GM12872 (cell line): ENCODE results near the gene PHTF1.

ENCODE experiments used
- TF ChIP-seq, protein P1 (sequence below): IDR thresholded peaks from 3 replicates; pipeline ENCODE4 v1.5.1; 2011; ENCODE audit warnings: low read depth, mild to moderate bottlenecking, low read length, moderate library complexity; ENCODE audit not compliant: insufficient read depth

Gene PHTF1

DNA sequence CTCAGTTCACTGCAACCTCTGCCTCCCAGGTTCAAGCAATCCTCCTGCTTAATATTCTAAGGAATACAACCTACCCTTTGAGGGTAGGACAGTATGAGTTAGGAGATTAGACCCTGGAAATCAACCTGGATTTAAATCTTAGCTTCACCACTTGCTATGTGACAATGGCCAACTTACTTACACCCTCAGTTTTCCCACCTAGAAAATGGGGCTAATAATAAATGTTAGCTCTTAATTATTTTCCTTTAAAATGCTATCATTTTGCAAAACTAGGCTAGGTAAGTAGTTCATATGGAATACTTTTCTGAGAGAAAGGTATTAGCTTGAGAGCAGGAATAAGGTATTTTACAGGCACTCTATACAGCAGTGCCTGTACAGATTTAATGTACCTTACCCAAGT lies 110.8 kb downstream of the PHTF1 start:
- TF ChIP-seq, protein P1, sequence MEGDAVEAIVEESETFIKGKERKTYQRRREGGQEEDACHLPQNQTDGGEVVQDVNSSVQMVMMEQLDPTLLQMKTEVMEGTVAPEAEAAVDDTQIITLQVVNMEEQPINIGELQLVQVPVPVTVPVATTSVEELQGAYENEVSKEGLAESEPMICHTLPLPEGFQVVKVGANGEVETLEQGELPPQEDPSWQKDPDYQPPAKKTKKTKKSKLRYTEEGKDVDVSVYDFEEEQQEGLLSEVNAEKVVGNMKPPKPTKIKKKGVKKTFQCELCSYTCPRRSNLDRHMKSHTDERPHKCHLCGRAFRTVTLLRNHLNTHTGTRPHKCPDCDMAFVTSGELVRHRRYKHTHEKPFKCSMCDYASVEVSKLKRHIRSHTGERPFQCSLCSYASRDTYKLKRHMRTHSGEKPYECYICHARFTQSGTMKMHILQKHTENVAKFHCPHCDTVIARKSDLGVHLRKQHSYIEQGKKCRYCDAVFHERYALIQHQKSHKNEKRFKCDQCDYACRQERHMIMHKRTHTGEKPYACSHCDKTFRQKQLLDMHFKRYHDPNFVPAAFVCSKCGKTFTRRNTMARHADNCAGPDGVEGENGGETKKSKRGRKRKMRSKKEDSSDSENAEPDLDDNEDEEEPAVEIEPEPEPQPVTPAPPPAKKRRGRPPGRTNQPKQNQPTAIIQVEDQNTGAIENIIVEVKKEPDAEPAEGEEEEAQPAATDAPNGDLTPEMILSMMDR = no peak

DNA sequence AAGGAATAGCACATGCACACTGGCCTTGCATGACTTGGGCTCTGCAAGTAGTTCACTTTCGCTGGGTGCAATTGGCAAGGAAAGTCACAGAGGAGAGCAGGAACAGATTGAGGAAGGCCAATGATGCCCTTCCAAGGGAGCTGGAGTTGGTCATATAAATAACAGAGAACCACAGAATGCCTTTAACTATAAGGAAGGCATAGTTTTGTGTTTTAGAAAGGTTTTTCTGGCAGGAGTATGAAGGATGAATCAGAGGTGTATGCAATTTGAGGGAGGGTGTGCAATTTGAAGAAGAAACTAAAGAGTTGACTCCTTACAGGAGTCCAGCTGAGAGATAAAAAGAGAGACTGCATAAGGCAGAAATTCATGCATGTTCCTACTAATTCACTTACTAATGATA lies 112.1 kb downstream of the PHTF1 start:
- TF ChIP-seq, protein P1 = no peak
